ENCODE measurements around the gene ERBB4. TPM values are rescaled to one million over a fixed set of nuclear protein-coding genes. Genes with fewer than 3 reads are reported as not detected.

ERBB4 gene
- total and polyA plus RNA-seq, 3 experiments from 2014 or later: not detected

DNA sequence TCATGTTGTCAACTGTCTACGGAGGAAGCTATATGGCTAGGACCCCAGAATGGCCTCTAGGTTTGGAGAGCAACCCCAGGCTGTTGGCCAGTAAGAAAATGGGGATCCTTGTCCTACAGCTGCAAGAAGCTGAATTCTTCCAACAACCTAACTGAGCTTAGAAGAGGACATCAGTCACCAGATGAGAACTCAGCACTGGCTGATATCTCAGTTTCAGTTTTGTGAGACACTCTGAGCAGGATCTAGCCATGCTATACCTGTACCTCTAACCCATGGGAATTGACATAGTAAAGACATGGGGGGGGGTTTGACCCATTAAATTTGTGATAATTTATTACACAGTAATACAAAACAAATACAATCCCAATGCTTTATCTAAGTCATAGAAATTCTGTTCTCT is 312.5 kb downstream of the ERBB4 start:
- no peaks in the 10 kb centered on the region for H3K9me3 ChIP-seq (ENCODE audit: low read length)
- no peak overlapping the region for H3K4me3 Mint-ChIP-seq
- ChIA-PET CTCF (no interaction called here), POLR2A (no interaction called here)
- H3K36me3 ChIP-seq (ENCODE audit: insufficient read depth, low read length): no peaks in the 10 kb centered on the region
- no peaks in the 10 kb centered on the region for H3K27me3 ChIP-seq (ENCODE audit: insufficient read depth, low read length, poor library complexity, severe bottlenecking)
- no peaks in the 10 kb centered on the region for H3K36me3 Mint-ChIP-seq
- no peaks in the 10 kb centered on the region for H3K27me3 Mint-ChIP-seq
- no peaks in the 10 kb centered on the region for H3K4me1 Mint-ChIP-seq
- H3K27ac Mint-ChIP-seq: no peak overlapping the region
- no peak for DNase-seq
- no peaks in the 10 kb centered on the region for H3K4me1 ChIP-seq (ENCODE audit: insufficient read depth, low read length)
- no peak overlapping the region for H3K27ac ChIP-seq (ENCODE audit: low read depth, low read length)
- no peak overlapping the region for H3K4me3 ChIP-seq (ENCODE audit: low read length)
- H3K9me3 Mint-ChIP-seq: peaks cover 0 to 14% (median 3%) of the 10 kb centered on the region in 5 donors

- Histone ChIP-seq H3K27ac (ENCODE audit: low read depth, low read length) (no peak overlapping the region), H3K36me3 (ENCODE audit: insufficient read depth, low read length) (no peaks in the 10 kb centered on the region), H3K4me1 (ENCODE audit: insufficient read depth, low read length) (no peaks in the 10 kb centered on the region), H3K27me3 (ENCODE audit: insufficient read depth, low read length, poor library complexity, severe bottlenecking) (no peaks in the 10 kb centered on the region), H3K4me3 (ENCODE audit: low read length) (no peak overlapping the region), H3K9me3 (ENCODE audit: low read length) (no peaks in the 10 kb centered on the region)
- POLR2A ChIA-PET: no interaction called here
- CTCF ChIA-PET: no interaction called here
- H3K4me1 Mint-ChIP-seq: no peaks in the 10 kb centered on the region
- DNase-seq: no peak
- no peaks in the 10 kb centered on the region for H3K27me3 Mint-ChIP-seq
- H3K4me3 Mint-ChIP-seq: no peak overlapping the region
- no peaks in the 10 kb centered on the region for H3K36me3 Mint-ChIP-seq
- H3K9me3 Mint-ChIP-seq: peaks cover 0 to 14% (median 0%) of the 10 kb centered on the region in 5 donors
- no peak overlapping the region for H3K27ac Mint-ChIP-seq
Observed at GRCh38 chr2:212223696-212224095, 314.9 kb downstream of the ERBB4 start.

DNA sequence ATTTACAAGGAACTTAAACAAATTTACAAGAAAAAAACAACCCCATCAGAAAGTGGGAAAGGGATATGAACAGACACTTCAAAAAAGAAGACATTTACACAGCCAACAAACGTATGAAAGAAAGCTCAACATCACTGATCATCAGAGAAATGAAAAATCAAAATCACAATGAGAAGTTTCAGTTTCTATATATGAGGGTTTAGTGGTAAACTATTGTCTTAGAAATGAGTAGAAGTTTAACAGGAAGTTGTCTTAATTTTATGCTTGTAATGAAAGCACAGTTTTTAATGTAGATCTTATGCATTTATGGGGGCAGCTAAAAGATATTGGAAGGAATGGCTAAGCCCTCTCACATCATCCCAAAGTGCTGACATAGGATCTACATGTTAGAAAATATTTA is 325.4 kb downstream of the ERBB4 start:
- no peaks in the 10 kb centered on the region for H3K4me1 Mint-ChIP-seq
- POLR2A ChIA-PET: no interaction called here
- no peak overlapping the region for H3K27ac ChIP-seq (ENCODE audit: low read depth, low read length)

DNA sequence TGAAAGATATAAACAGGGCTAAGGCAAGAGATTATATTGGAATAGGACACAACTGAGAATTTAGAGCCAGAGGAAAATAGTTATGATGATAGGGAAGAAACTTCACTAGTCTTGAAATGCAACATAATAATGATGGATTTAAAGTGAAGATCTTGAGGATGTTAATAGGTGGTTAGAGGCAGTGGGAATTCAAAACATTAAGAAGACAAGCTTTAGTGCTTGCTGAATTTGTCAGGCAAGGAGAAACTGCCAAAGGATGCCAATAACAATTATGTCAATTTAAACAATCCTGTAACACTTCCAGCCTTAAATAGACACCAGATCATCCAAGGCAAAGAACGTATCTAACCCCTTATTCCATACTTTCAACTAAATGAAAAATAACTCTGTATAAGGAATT is 330.1 kb downstream of the ERBB4 start:
- DNase-seq: no peak
- H3K27ac Mint-ChIP-seq: no peak overlapping the region
- no peaks in the 10 kb centered on the region for H3K27me3 Mint-ChIP-seq
- ChIA-PET POLR2A (no interaction called here), CTCF (no interaction called here)
- peaks cover 0 to 4% (median 3%) of the 10 kb centered on the region in 5 donors for H3K9me3 Mint-ChIP-seq
- Histone ChIP-seq H3K27ac (ENCODE audit: low read depth, low read length) (no peak overlapping the region), H3K9me3 (ENCODE audit: low read length) (no peaks in the 10 kb centered on the region), H3K36me3 (ENCODE audit: insufficient read depth, low read length) (no peaks in the 10 kb centered on the region), H3K4me3 (ENCODE audit: low read length) (no peak overlapping the region), H3K4me1 (ENCODE audit: insufficient read depth, low read length) (no peaks in the 10 kb centered on the region), H3K27me3 (ENCODE audit: insufficient read depth, low read length, poor library complexity, severe bottlenecking) (no peaks in the 10 kb centered on the region)
- H3K4me1 Mint-ChIP-seq: no peaks in the 10 kb centered on the region
- H3K4me3 Mint-ChIP-seq: no peak overlapping the region
- no peaks in the 10 kb centered on the region for H3K36me3 Mint-ChIP-seq

More for the DNA sequence above, 325.4 kb downstream of the ERBB4 start:
- CTCF ChIA-PET: no interaction called here
- H3K27me3 Mint-ChIP-seq: no peaks in the 10 kb centered on the region
- H3K9me3 Mint-ChIP-seq: peaks cover 0 to 4% (median 3%) of the 10 kb centered on the region in 5 donors
- Histone ChIP-seq H3K36me3 (ENCODE audit: insufficient read depth, low read length) (no peaks in the 10 kb centered on the region), H3K9me3 (ENCODE audit: low read length) (no peaks in the 10 kb centered on the region), H3K4me3 (ENCODE audit: low read length) (no peak overlapping the region), H3K4me1 (ENCODE audit: insufficient read depth, low read length) (no peaks in the 10 kb centered on the region), H3K27me3 (ENCODE audit: insufficient read depth, low read length, poor library complexity, severe bottlenecking) (no peaks in the 10 kb centered on the region)
- DNase-seq: no peak
- H3K27ac Mint-ChIP-seq: no peak overlapping the region
- no peaks in the 10 kb centered on the region for H3K36me3 Mint-ChIP-seq
- H3K4me3 Mint-ChIP-seq: no peak overlapping the region

DNA sequence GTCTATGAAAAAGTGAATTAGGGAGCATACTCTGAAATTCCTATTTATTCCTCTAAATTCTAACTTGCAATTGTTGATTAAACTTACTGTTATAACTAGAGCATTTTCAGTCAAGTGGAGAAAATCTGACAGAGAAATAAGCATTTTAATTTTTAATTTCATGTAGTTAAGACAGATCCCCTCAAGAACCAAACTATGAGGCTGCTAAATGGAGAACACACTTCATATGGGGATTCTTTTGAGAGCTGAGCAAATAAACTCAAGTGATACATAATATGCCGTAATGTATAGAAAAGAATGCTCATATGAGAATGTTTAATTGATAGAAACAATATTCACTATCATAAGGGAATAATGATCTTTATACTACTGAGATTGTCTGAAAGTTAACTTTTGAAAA is 340.8 kb downstream of the ERBB4 start:
- Histone ChIP-seq H3K4me1 (ENCODE audit: insufficient read depth, low read length) (no peaks in the 10 kb centered on the region), H3K4me3 (ENCODE audit: low read length) (no peak overlapping the region), H3K27ac (ENCODE audit: low read depth, low read length) (no peak overlapping the region), H3K27me3 (ENCODE audit: insufficient read depth, low read length, poor library complexity, severe bottlenecking) (no peaks in the 10 kb centered on the region), H3K36me3 (ENCODE audit: insufficient read depth, low read length) (no peaks in the 10 kb centered on the region), H3K9me3 (ENCODE audit: low read length) (no peaks in the 10 kb centered on the region)
- H3K4me1 Mint-ChIP-seq: no peaks in the 10 kb centered on the region
- H3K4me3 Mint-ChIP-seq: no peak overlapping the region
- ChIA-PET POLR2A (no interaction called here), CTCF (no interaction called here)
- no peaks in the 10 kb centered on the region for H3K27me3 Mint-ChIP-seq
- no peak for DNase-seq
- no peak overlapping the region for H3K27ac Mint-ChIP-seq
- H3K36me3 Mint-ChIP-seq: no peaks in the 10 kb centered on the region
- H3K9me3 Mint-ChIP-seq: peaks cover 0 to 13% (median 0%) of the 10 kb centered on the region in 5 donors

DNA sequence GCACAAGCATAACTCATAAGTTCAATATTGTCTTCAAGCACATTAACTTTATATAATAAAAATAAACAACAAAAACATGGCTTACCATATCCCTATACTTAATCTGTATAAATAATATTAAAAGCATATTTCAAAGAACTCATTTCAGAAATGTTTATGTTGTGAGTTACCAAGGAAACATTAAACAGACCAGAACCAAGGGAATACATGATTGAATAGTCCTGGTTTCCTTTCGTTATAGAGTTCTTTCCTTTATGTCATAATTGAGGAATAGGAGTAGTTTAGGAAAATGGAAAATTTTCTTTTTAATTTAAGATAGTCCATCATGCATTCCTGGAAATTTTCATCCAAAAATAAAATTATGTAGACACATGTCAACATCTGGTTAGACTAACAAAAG is 343.0 kb downstream of the ERBB4 start:
- Mint-ChIP-seq H3K27ac (no peak overlapping the region), H3K27me3 (no peaks in the 10 kb centered on the region), H3K9me3 (peaks cover 0 to 13% (median 0%) of the 10 kb centered on the region in 5 donors), H3K4me3 (no peak overlapping the region), H3K4me1 (no peaks in the 10 kb centered on the region), H3K36me3 (no peaks in the 10 kb centered on the region)
- H3K4me3 ChIP-seq (ENCODE audit: low read length): no peak overlapping the region
- H3K4me1 ChIP-seq (ENCODE audit: insufficient read depth, low read length): no peaks in the 10 kb centered on the region
- H3K27me3 ChIP-seq (ENCODE audit: insufficient read depth, low read length, poor library complexity, severe bottlenecking): no peaks in the 10 kb centered on the region
- DNase-seq: no peak
- no peaks in the 10 kb centered on the region for H3K36me3 ChIP-seq (ENCODE audit: insufficient read depth, low read length)
- H3K27ac ChIP-seq (ENCODE audit: low read depth, low read length): no peak overlapping the region
- ChIA-PET CTCF (no interaction called here), POLR2A (no interaction called here)
- no peaks in the 10 kb centered on the region for H3K9me3 ChIP-seq (ENCODE audit: low read length)

- Mint-ChIP-seq H3K36me3 (no peaks in the 10 kb centered on the region), H3K4me1 (no peaks in the 10 kb centered on the region), H3K27me3 (no peaks in the 10 kb centered on the region), H3K27ac (no peak overlapping the region), H3K4me3 (no peak overlapping the region), H3K9me3 (peaks cover 0 to 15% (median 0%) of the 10 kb centered on the region in 5 donors)
- no peak overlapping the region for H3K27ac ChIP-seq (ENCODE audit: low read depth, low read length)
- no peak for DNase-seq
- no peak overlapping the region for H3K4me3 ChIP-seq (ENCODE audit: low read length)
- no peaks in the 10 kb centered on the region for H3K27me3 ChIP-seq (ENCODE audit: insufficient read depth, low read length, poor library complexity, severe bottlenecking)
- H3K9me3 ChIP-seq (ENCODE audit: low read length): no peaks in the 10 kb centered on the region
- H3K4me1 ChIP-seq (ENCODE audit: insufficient read depth, low read length): no peaks in the 10 kb centered on the region
- no peaks in the 10 kb centered on the region for H3K36me3 ChIP-seq (ENCODE audit: insufficient read depth, low read length)
- ChIA-PET POLR2A (no interaction called here), CTCF (no interaction called here)
Observed at GRCh38 chr2:212194396-212194795, 344.2 kb downstream of the ERBB4 start.

DNA sequence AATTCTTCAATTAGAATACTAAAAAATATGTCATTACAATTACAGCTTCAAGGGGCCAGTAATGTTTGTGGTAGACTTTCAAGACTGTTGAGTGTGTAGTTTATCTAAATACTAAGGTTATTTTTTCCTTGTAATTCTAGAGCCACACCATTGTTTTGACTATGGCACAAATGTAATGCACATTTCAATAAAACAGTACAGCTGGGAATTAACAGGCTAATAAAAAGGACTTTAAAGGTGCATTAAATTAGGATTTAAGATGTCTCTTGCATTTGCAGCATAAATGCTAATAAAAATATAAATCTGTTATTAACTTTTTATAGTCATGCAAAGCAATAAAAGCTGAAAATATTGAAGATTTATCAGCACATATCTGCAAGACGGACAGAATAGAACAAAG is 344.8 kb downstream of the ERBB4 start:
- no peaks in the 10 kb centered on the region for H3K27me3 Mint-ChIP-seq
- peaks cover 0 to 18% (median 2%) of the 10 kb centered on the region in 5 donors for H3K9me3 Mint-ChIP-seq
- H3K27ac Mint-ChIP-seq: no peak overlapping the region
- POLR2A ChIA-PET: no interaction called here
- Histone ChIP-seq H3K4me1 (ENCODE audit: insufficient read depth, low read length) (no peaks in the 10 kb centered on the region), H3K27me3 (ENCODE audit: insufficient read depth, low read length, poor library complexity, severe bottlenecking) (no peaks in the 10 kb centered on the region), H3K27ac (ENCODE audit: low read depth, low read length) (no peak overlapping the region), H3K36me3 (ENCODE audit: insufficient read depth, low read length) (no peaks in the 10 kb centered on the region), H3K9me3 (ENCODE audit: low read length) (no peaks in the 10 kb centered on the region), H3K4me3 (ENCODE audit: low read length) (no peak overlapping the region)
- H3K36me3 Mint-ChIP-seq: no peaks in the 10 kb centered on the region
- no peak overlapping the region for H3K4me3 Mint-ChIP-seq
- H3K4me1 Mint-ChIP-seq: no peaks in the 10 kb centered on the region
- no peak for DNase-seq
- CTCF ChIA-PET: no interaction called here

- Mint-ChIP-seq H3K27me3 (no peaks in the 10 kb centered on the region), H3K9me3 (peaks cover 0 to 24% (median 4%) of the 10 kb centered on the region in 5 donors), H3K27ac (no peak overlapping the region), H3K4me3 (no peak overlapping the region), H3K36me3 (no peaks in the 10 kb centered on the region), H3K4me1 (no peaks in the 10 kb centered on the region)
- H3K9me3 ChIP-seq (ENCODE audit: low read length): no peaks in the 10 kb centered on the region
- no peaks in the 10 kb centered on the region for H3K4me1 ChIP-seq (ENCODE audit: insufficient read depth, low read length)
- no peak overlapping the region for H3K4me3 ChIP-seq (ENCODE audit: low read length)
- ChIA-PET POLR2A (no interaction called here), CTCF (no interaction called here)
- no peak for DNase-seq
- no peaks in the 10 kb centered on the region for H3K27me3 ChIP-seq (ENCODE audit: insufficient read depth, low read length, poor library complexity, severe bottlenecking)
- no peaks in the 10 kb centered on the region for H3K36me3 ChIP-seq (ENCODE audit: insufficient read depth, low read length)
- no peak overlapping the region for H3K27ac ChIP-seq (ENCODE audit: low read depth, low read length)
Observed at GRCh38 chr2:212193056-212193455, 345.5 kb downstream of the ERBB4 start.

All from CD8-positive, alpha-beta memory T cell (primary cell).